Stomach (tissue), 9 donors: ENCODE data around the gene USP12. TPM values are rescaled to one million over a fixed set of nuclear protein-coding genes. Genes with fewer than 3 reads are reported as not detected.

Source experiments
- DNase-seq, 2 donors: peaks; one replicate each; pipeline versions ENCODE4 v3.0.0 to v3.0.0-alpha.2; 2013 to 2019
- H3K27ac ChIP-seq, 5 donors: fragments of 200-600 bp in 4 of 5; sonication (generic) in 4 of 5; one replicate each; pipeline ENCODE4 v1.5.1; 2013 to 2019; ENCODE audit warnings: mild to moderate bottlenecking in 1 of 5, moderate library complexity in 1 of 5
- H3K27me3 ChIP-seq, 3 donors: fragments of 200-600 bp; sonication (generic); one replicate each; pipeline ENCODE4 v1.5.1; 2017 to 2019; ENCODE audit warnings: mixed run types in 1 of 3
- H3K36me3 ChIP-seq, 4 donors: fragments of 200-600 bp; sonication (generic); 1 replicate in 3 of 4; 2 replicates in 1 of 4; pipeline ENCODE4 v1.5.1; 2016 to 2019
- H3K4me1 ChIP-seq, 4 donors: fragments of 200-600 bp; sonication (generic); one replicate each; pipeline ENCODE4 v1.5.1; 2016 to 2019
- H3K4me3 ChIP-seq, 4 donors: fragments of 200-600 bp; sonication (generic) in 3 of 4; one replicate each; pipeline ENCODE4 v1.5.1; 2016 to 2019; ENCODE audit warnings: mild to moderate bottlenecking in 1 of 4
- H3K9me3 ChIP-seq, 4 donors: fragments of 200-600 bp; sonication (generic); one replicate each; pipeline ENCODE4 v1.5.1; 2016 to 2019
- CTCF ChIP-seq, 7 experiments: fragments of 450-650 bp in 4 of 7; fragments of 200-600 bp in 3 of 7; sonication (generic) in 3 of 7; IDR thresholded peaks; one replicate each; pipeline ENCODE4 v1.5.1; 2016 to 2019; ENCODE audit warnings: antibody characterized with exemption in 7 of 7, control low read depth in 2 of 7, mild to moderate bottlenecking in 1 of 7
- EP300 ChIP-seq: sonication (generic); formaldehyde crosslinking; IDR thresholded peaks from one replicate; pipeline ENCODE4 v1.6.1; 2017; ENCODE audit warnings: antibody characterized with exemption
- POLR2A ChIP-seq, 4 donors: fragments of 450-650 bp; IDR thresholded peaks; one replicate each; pipeline ENCODE4 v1.6.1; 2016; ENCODE audit warnings: antibody characterized with exemption in 4 of 4, control low read depth in 2 of 4, mild to moderate bottlenecking in 1 of 4, moderate library complexity in 1 of 4
- POLR2AphosphoS5 ChIP-seq, 3 donors: sonication (generic); formaldehyde crosslinking; IDR thresholded peaks; one replicate each; pipeline ENCODE4 v1.6.1; 2016; ENCODE audit warnings: antibody characterized with exemption in 3 of 3
- WGBS, 5 donors: extraction: QIAGEN DNeasy Blood & Tissue Kit in 3 of 5; methylation state at CpG; one replicate each; pipeline versions ENCODE4 v1.1.5 to v1.1.7; 2013 to 2018; 5-methylcytosine and 5-hydroxymethylcytosine counted together
- intact Hi-C: fragments of 100-400 bp; cut with DNase I; formaldehyde crosslinking; loops from one replicate; pipeline ENCODE4 v1.15.1; 2023; ENCODE audit warnings: low total_unique reads
- polyA plus RNA-seq, 3 donors: library from polyadenylated mRNA; stranded (reverse); fragments of 200-250 nt; gene quantifications; one replicate each; pipeline ENCODE4 v1.2.3, GENCODE V29; 2013
- total RNA-seq, 5 donors: library from RNA; depleted of rRNA; stranded (reverse); fragments of >200 nt; gene quantifications; one replicate each; pipeline versions ENCODE4 v1.1.0 to v1.2.3, GENCODE V29; 2014 to 2016
- donor health status: healthy with polysubstance abuse.
- donor health status: Bipolar disorder and iron deficiency.
- donor health status: healthy.

The USP12 gene
- total and polyA plus RNA-seq, 8 donors = 6.9 to 59.7 (median 21.6) TPM

- Histone ChIP-seq H3K36me3 (no peaks in the 10 kb centered on the region), H3K27me3 (no peaks in the 10 kb centered on the region), H3K4me3 (peak overlapping the region in 1 of 4 donors; percentile 13), H3K4me1 (peaks cover 0 to 32% (median 16%) of the 10 kb centered on the region in 4 donors), H3K9me3 (no peaks in the 10 kb centered on the region), H3K27ac (peak overlapping the region in 1 of 5 donors; percentile 10)
- 24 to 55% (median 28%) methylated on average over 18 of the region's 18 CpGs for WGBS, 5 donors
- TF ChIP-seq CTCF (IDR thresholded peaks at IDR 0.05) (no peak), POLR2AphosphoS5 (IDR thresholded peaks at IDR 0.05) (no peak), EP300 (no peak), POLR2A (IDR thresholded peaks at IDR 0.05) (no peak)
- no peak for DNase-seq
- intact Hi-C loops = no loop called here
These were observed 136.9 kb downstream of the USP12 start for GRCh38 chr13:27034678-27035111.

- Histone ChIP-seq H3K4me3 (no peak overlapping the region), H3K27ac (no peak overlapping the region), H3K36me3 (no peaks in the 10 kb centered on the region), H3K27me3 (no peaks in the 10 kb centered on the region), H3K4me1 (peaks cover 0 to 3% (median under 1%) of the 10 kb centered on the region in 4 donors), H3K9me3 (no peaks in the 10 kb centered on the region)
- intact Hi-C loops = no loop called here
- DNase-seq = no peak
- WGBS, 5 donors = 58 to 66% (median 62%) methylated on average over 8 of the region's 8 CpGs
- no peak for TF ChIP-seq CTCF (IDR thresholded peaks at IDR 0.05)
- no peak for TF ChIP-seq EP300
- no peak for TF ChIP-seq POLR2A (IDR thresholded peaks at IDR 0.05)
- no peak for TF ChIP-seq POLR2AphosphoS5 (IDR thresholded peaks at IDR 0.05)
These were observed 142.7 kb downstream of the USP12 start for GRCh38 chr13:27028683-27029480.

- no peak overlapping the region for H3K27ac ChIP-seq
- TF ChIP-seq EP300 (no peak), POLR2A (IDR thresholded peaks at IDR 0.05) (no peak), POLR2AphosphoS5 (IDR thresholded peaks at IDR 0.05) (no peak), CTCF (IDR thresholded peaks at IDR 0.05) (no peak)
- H3K9me3 ChIP-seq = no peaks in the 10 kb centered on the region
- WGBS, 5 donors = 69 to 73% (median 71%) methylated on average over 3 of the region's 3 CpGs
- no peaks in the 10 kb centered on the region for H3K36me3 ChIP-seq
- no peak for DNase-seq
- intact Hi-C loops = no loop called here
- H3K27me3 ChIP-seq = no peaks in the 10 kb centered on the region
- H3K4me3 ChIP-seq = no peak overlapping the region
- peaks cover 5 to 20% (median 14%) of the 10 kb centered on the region in 4 donors for H3K4me1 ChIP-seq
These were observed 144.4 kb downstream of the USP12 start for GRCh38 chr13:27027086-27027667.

DNA sequence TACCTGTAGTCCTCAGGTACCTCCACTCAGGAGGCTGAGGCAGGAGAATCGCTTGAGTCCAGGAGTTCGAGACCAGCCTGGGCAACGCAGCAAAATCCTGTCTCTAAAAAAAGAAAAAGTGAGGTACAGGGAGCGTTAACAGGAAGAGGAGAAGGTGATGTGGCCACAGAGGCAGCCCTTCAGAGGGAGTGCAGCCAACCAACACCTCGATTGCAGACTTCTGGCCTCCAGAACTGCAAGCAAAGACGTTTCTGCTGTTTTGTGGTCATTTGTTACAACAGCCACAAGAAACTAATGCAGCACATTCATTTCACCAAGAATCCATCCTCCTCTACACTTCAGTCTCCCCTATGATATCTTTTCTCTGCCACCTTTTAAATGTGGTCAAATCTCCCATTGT, 145.2 kb downstream of the USP12 start:
- no peak for DNase-seq
- intact Hi-C loops = no loop called here
- 74 to 85% (median 81%) methylated on average over 6 of the region's 6 CpGs for WGBS, 5 donors

More for the DNA sequence above, 145.2 kb downstream of the USP12 start:
- no peak for TF ChIP-seq EP300
- TF ChIP-seq POLR2A (IDR thresholded peaks at IDR 0.05) = no peak
- TF ChIP-seq CTCF (IDR thresholded peaks at IDR 0.05) = no peak
- TF ChIP-seq POLR2AphosphoS5 (IDR thresholded peaks at IDR 0.05) = no peak
- H3K4me1 ChIP-seq = peaks cover 10 to 25% (median 15%) of the 10 kb centered on the region in 4 donors
- no peaks in the 10 kb centered on the region for H3K9me3 ChIP-seq
- H3K4me3 ChIP-seq = no peak overlapping the region
- H3K27me3 ChIP-seq = no peaks in the 10 kb centered on the region
- H3K36me3 ChIP-seq = no peaks in the 10 kb centered on the region
- no peak overlapping the region for H3K27ac ChIP-seq
